HG03108 (cell line): ENCODE results near the gene VASP.

Experiments used
- ATAC-seq: cut with Tn5 transposase; IDR thresholded peaks from one replicate; pipeline ENCODE4 v1.9.1; 2021; ENCODE audit warnings: moderate library complexity; ENCODE audit not compliant: unreplicated experiment

The VASP gene

DNA sequence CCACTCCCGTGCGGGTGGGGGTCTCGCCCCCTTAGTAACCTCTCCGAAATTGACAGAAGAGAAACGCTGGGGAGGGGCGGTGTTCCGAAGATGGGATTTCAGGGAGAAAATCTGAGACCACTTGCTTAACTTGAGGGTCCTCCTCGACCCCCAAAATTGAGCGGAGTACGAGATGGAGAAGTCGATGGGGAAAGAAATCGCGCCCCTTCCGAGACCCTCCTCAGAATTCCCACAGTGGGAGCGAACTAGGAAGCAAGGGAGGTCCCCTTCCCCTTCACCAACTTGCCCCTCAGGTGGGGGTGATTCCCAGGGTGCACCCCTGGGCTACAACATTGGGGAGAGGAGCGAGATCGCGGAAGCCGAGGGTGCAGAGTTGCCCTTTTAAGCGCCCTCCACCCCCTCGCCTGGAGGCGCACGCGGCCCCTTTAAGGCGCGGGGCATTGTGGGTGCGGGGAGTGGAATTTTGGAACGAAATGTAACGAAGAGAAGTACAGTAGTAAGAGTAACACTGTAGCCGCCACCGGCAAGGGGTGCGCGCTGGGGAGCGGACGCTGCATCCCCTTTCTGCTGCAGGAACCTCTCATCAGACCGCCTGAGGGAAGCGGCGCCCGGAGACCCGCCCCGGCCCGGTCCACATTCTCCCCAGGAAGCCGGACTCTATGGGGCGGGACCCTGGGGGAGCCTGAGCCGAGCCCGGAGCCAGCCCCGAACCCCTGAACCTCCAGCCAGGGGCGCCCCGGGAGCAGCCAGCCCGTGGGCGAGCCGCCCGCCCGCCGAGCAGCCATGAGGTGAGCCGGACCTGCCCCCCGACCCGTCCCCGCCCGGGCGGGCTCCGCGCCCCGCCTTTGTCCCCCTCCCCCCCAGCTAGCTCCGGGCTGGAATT, at the start of gene VASP:
Gene VASP (plus strand): TSS at position 491 of the 883 bp plus-strand sequence. CDS start 293 bp downstream, at position 784.
- ATAC-seq = peak; percentile 35

DNA sequence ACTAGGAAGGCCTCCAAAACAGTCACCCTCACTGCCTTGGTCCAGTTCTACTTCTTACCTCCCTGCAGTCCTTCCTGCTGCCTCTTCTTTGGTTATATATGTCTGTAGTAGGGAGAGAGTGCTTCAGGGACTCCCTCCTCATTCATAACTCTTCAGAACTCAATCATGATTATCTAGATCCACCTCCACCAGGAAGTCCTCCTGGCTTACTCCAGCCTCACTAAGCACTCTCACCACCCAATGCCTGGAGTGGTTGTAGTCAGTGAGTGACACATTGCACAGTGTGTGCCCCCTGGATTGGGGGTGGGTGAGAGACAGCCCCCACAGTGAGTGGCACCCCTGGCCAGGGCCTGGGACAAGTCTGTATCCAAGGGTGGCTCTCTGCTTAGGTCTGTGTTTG, 49.5 kb upstream of the VASP start:
- ATAC-seq = no peak

DNA sequence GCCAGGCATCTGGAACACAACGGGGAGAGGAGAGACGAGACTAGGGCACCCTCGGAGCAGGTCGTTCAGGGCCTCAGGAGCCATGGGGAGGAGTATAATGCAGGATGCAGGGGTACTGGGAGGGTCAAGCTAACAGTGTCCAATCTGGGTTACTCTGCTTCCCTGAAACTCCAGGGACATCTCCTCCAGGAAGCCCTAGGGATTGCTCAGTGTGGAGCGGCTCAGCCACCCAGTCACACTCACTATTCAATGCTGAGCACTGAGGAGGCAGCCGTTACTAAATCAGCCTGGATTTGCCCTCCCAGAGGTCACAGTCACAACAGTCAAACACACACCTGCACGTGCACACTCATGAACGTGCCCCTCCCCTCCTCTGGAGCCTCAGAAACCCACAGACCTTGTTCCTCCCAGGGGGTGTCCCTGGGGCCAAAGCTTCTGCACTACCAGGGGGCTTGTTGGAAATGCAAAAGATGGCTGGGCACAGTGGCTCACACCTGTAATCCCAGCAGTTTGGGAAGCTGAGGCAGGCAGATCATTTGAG, 46.4 kb upstream of the VASP start:
- ATAC-seq = no peak

DNA sequence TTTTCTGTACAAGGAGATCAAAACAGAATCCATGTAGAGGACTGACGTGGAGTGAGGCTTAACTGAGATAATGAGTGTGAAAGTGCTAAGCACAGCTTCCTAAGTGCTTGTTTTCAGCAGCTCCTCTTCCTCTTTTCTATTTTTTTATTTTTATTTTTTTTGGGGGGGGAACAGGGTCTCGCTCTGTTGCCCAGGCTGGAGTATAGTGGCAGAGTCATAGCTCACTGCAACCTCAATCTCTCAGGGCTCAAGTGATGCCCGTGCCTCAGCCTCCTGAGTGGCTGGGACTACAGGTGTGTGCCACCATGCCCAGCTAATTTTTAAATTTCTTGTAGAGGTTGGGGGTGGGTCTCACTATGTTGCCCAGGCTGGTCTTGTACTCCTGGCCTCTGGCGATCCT, 45.1 kb upstream of the VASP start:
- no peak for ATAC-seq

DNA sequence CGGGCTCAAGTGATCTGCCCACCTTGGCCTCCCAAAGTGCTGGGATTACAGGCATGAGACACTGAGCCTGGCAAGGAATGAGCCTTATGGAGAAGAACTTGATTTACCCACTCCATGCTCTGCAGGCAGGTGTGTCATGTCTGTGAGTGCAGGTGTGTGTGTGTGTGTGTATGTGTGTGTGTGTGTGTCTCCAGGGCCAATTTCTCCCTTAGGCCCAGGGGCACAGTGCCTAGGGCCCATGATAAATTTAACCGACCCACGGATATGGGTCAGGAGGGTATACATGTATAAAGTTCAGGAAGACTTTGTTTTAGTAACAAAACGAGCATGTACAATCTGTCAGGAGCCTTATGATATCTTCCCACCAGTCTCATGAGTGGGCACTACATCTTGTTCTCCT, 44.0 kb upstream of the VASP start:
- ATAC-seq = no peak

DNA sequence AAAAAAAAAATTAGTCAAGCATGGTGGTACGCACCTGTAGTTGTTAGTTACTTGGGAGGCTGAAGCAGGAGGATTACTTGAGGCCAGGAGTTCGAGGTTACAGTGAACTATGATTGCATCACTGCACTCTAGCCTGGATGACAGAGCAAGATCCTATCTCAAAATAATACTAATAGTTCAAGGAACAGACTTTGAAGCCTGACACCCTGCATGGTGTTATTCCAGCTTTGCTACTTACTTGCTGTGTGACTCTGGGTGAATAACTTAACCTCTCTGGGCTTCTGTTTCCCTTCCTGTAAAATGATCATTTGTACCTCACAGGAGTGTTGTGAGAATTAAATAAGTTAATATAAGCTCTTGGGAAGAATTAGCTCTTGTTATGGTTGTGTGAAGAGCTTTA, 43.0 kb upstream of the VASP start:
- ATAC-seq = no peak

DNA sequence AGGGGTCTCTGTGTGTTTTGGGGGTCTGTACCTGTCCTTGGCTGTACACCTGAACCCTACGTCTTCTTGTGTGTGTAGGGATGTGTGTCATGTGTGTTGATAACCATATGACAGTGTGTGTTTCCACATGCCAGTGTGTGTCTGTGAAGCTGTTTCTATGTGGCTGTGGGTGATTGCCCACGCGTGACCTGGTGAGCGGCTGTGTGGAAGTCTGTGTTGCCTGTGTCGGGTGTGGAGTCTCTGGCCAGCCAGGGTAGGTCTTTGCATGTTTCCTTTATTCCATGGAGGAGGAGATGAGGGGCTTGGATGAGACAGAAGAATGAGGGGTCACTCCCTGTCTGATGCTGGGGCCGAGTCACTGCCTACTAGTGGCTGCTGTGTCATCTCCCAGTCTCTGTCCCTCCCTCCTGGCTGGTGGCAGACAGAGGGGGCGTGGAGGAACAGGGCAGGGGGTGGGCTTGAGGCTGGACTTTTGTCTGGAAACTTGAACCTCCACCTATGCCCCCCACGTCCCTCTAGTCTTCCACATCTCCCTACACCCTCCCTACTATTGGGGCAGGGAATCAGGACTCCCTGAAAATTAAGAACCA, 42.3 kb upstream of the VASP start:
- no peak for ATAC-seq

DNA sequence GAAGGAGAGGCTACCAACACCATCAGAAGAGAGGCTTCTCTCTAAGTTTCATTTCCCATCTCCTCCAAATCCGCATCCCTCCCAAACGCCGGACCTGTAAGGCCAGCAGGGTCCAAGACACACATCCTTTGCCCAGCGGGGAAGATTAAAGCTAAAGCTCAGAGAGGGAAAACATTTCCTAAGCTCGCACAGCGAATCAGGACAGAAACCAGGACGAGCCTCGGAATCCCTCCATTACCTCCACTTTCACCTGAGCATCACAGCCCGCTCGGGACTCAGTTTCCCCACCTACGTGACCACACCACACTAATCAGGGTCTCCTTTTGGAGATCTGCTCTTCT, 40.2 kb upstream of the VASP start:
- ATAC-seq = no peak

DNA sequence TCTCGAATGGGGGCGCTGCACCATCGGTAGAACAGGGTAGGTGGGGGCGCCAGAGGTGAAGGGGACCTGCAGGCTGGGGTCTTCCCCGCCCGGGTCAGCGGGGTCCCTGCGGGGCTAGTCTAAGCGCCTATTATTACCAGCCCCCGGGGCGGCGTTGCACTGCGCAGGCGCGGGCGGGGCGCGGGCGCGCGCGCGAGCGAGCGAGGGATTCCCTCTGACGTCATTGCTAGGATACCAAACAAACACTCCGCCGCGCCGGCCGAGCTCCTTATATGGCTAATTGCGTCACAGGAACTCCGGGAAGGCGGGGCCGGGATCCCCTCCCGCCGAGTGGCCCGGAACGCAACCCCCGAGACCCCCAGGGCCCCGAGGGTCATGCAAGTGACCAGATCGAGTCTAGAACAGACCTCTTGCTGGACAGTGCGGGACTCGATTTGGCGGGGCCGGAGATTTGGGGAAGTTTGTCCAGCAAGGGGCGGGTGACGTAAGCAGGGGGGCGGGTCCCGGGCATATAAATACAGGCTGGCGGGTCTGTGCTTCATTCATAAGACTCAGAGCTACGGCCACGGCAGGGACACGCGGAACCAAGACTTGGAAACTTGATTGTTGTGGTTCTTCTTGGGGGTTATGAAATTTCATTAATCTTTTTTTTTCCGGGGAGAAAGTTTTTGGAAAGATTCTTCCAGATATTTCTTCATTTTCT, 39.7 kb upstream of the VASP start, which contains the start of gene FOSB:
Gene FOSB (plus strand): TSS at position 541 of the 703 bp plus-strand sequence. CDS start 591 bp downstream, outside the sequence.
- ATAC-seq = peak; percentile 33

DNA sequence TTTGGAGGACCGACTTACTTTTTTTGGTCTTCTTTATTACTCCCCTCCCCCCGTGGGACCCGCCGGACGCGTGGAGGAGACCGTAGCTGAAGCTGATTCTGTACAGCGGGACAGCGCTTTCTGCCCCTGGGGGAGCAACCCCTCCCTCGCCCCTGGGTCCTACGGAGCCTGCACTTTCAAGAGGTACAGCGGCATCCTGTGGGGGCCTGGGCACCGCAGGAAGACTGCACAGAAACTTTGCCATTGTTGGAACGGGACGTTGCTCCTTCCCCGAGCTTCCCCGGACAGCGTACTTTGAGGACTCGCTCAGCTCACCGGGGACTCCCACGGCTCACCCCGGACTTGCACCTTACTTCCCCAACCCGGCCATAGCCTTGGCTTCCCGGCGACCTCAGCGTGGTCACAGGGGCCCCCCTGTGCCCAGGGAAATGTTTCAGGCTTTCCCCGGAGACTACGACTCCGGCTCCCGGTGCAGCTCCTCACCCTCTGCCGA, 39.1 kb upstream of the VASP start:
- no peak for ATAC-seq

DNA sequence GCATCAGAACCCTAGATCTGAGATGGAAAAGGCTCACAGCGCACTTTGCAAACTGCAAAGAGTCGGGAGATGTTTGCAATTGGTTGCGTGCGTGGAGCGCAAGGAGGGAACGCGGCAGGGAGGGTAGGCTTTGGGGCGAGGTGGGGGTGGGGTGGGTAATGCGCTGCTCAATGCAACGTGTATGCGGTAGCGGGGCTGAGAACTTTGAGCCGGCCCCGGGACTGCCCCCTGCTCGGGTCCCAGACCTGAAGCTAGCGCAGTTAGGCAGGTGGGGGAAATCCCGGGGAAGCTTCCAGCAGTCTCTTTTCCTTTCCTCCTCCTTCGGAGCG, 38.5 kb upstream of the VASP start:
- ATAC-seq = peak; percentile 13

DNA sequence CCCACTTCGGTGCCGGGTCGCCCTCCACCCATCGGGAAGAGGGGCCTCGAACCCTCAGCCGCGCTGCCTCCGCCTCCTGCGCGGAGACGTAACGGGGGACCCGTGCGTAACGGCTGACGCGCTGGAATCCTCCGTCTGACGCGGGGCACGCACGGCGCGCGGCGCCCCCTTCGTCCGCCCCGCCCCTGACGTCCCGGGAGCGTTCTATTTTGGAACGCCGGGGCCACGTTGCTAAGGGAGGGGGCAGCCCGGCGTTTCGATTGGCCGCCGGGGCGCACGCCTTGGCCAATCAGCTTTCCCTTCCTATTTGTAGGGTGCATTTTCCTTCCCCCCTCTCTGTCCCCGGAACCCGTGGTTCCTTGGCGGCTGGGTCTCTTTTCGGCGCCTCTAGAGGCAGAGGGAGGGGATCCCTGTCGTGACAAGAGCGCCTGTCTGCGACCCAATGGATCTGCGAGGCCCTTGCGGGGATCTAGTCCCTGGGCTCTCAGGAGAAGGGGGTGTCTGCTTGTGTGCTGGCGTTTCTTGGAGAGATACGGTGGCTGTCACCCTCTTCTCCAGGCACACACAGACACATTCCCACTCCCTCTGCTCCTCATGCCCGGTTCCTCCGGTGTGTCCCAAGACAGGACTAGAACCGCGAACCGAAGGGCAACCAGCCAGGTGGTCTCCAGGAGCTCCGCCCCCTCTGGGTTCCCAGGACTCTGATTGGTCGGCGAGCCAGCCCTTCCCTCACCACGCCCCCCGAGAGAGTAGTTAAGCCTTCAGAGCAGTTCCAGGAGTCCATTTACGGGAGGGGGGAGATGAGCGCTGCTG, 37.9 kb upstream of the VASP start:
- ATAC-seq = peak; percentile 60

DNA sequence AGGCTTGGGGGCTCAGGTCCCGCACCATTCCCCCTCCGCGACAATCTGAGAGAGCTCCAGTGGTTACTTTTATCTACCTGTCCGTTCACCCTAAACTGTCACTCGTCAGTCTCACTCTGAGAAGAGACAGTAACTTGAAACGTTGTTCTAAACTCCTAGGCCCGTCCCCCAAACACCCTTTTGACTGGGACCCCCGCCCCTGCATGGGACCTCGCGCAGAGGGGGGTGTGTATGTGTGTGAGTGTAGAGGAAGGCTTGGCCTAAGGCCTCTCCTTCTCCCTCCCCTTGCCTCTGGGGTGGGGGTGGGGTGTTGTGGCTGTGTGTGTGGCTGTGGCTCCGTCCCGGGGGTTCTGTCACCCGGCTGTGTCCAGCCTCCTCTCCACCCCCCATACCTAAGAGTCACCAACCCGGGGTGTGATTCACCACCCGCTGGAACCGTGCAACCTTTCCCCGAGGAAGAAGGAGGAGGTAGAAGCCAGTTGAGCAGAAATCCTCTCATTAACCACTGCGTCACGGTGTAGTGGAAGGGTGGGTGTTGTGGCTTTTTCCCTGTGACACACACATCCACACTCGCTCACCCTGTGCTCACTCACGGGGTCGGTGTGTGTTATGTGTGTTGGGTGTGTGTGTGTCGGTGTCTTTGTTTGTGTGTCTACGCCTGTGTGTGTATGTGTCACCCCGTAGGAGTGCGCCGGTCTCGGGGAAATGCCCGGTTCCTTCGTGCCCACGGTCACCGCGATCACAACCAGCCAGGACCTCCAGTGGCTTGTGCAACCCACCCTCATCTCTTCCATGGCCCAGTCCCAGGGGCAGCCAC, 37.1 kb upstream of the VASP start:
- ATAC-seq = no peak

DNA sequence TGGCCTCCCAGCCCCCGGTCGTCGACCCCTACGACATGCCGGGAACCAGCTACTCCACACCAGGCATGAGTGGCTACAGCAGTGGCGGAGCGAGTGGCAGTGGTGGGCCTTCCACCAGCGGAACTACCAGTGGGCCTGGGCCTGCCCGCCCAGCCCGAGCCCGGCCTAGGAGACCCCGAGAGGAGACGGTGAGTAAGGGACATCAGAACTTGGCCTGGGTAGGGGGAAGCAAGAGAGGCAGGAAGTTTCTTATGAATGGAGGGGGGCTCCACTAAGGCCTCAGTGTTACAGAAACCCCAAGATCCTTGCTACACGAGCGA, 36.6 kb upstream of the VASP start:
- no peak for ATAC-seq

DNA sequence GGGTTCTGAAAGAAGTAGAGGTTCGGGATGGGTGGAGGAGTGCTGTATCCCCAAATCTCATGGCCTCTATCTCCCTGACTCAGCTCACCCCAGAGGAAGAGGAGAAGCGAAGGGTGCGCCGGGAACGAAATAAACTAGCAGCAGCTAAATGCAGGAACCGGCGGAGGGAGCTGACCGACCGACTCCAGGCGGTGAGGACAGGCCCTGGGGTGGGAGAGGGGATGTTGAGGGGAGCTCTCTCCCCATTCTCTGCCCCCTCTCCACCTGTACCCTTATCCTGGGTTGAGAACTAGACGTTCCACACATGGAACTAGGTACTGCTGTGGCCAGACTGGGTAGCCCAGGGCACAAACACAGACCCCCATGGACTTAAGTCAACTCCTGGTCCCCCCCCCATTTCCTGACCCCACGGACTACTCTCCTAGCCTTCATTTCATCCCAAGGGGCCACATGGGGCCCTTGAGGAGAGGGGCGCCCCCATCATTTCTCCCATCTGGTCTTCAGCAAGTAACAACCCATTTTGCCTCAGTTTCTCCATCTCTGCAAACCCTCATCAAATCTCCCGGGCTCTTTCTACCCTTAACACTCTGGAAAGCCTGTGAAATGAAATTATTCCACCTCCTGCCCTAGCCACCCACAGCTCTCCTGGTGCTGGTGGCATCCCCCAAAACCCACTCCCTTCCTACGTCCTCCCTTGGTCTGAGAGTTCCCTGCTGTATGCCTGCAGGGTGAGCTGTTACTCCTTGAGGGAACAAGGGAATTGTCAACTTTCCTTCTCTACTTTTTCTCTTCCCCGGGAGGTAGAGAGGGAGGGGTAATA, 36.0 kb upstream of the VASP start:
- no peak for ATAC-seq

DNA sequence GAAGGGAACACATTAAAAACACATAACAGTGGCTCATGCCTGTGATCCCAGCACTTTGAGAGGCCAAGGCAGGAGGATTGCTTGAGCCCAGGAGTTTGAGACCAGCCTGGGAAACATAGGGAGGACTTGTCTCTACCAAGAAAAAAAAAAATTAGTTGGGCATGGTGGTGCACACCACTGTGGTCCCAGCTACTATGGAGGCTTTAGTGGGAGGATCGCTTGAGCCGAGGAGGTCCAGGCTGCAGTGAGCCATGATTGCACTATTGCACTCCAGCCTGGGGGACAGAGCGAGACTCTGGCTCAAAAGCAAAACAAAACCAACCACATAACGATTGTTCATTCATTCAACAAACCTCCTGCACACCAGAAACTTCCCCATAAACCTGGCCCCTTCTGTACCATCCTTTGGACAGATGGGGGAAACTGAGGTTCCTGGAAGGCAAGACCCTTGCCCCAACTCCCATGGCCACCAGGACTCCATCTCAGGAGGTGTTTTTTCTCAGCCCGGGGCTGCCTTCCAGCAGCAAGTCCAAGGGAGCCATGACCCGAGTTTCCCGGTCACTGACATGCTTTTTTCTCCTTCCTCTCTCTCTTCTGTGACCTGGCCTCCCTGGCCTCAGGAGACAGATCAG, 35.2 kb upstream of the VASP start:
- ATAC-seq = no peak

DNA sequence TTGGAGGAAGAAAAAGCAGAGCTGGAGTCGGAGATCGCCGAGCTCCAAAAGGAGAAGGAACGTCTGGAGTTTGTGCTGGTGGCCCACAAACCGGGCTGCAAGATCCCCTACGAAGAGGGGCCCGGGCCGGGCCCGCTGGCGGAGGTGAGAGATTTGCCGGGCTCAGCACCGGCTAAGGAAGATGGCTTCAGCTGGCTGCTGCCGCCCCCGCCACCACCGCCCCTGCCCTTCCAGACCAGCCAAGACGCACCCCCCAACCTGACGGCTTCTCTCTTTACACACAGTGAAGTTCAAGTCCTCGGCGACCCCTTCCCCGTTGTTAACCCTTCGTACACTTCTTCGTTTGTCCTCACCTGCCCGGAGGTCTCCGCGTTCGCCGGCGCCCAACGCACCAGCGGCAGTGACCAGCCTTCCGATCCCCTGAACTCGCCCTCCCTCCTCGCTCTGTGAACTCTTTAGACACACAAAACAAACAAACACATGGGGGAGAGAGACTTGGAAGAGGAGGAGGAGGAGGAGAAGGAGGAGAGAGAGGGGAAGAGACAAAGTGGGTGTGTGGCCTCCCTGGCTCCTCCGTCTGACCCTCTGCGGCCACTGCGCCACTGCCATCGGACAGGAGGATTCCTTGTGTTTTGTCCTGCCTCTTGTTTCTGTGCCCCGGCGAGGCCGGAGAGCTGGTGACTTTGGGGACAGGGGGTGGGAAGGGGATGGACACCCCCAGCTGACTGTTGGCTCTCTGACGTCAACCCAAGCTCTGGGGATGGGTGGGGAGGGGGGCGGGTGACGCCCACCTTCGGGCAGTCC, 34.5 kb upstream of the VASP start:
- no peak for ATAC-seq

DNA sequence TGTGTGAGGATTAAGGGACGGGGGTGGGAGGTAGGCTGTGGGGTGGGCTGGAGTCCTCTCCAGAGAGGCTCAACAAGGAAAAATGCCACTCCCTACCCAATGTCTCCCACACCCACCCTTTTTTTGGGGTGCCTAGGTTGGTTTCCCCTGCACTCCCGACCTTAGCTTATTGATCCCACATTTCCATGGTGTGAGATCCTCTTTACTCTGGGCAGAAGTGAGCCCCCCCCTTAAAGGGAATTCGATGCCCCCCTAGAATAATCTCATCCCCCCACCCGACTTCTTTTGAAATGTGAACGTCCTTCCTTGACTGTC, 34.0 kb upstream of the VASP start:
- ATAC-seq = no peak
